Adrenal gland (tissue), 5 donors: ENCODE results near the gene ITIH5.

ENCODE experiments used
- CTCF ChIP-seq, 6 experiments: fragments of 450-650 bp in 4 of 6; fragments of 200-600 bp in 2 of 6; sonication (generic) in 1 of 6; IDR thresholded peaks; 1 replicate in 5 of 6; 2 replicates in 1 of 6; pipeline versions ENCODE4 v1.5.1 to v1.8.0; 2016 to 2021; ENCODE audit warnings: antibody characterized with exemption in 6 of 6, mild to moderate bottlenecking in 2 of 6, moderate library complexity in 1 of 6
- POLR2A ChIP-seq, 2 donors: fragments of 450-650 bp; IDR thresholded peaks; one replicate each; pipeline ENCODE4 v1.6.1; 2017; ENCODE audit warnings: antibody characterized with exemption in 2 of 2, mild to moderate bottlenecking in 2 of 2, moderate library complexity in 1 of 2
- donor health status: DM: no; HTN: no; CAD: no.

- no peak for TF ChIP-seq POLR2A (IDR thresholded peaks at IDR 0.05)
- no peak for TF ChIP-seq CTCF (IDR thresholded peaks at IDR 0.05)
Measured at GRCh38 chr10:7550013-7550412, 116.8 kb downstream of the ITIH5 start.
